ENCODE data around the gene SPATA12.

The SPATA12 gene

GRCh38 chr3:57029924-57030323 is 30.5 kb upstream of the SPATA12 start:
- Histone ChIP-seq H3K27ac (no peak overlapping the region), H3K9me3 (ENCODE audit: severe bottlenecking) (no peaks in the 10 kb centered on the region), H3K4me3 (ENCODE audit: low read depth, low read length) (no peak overlapping the region), H3K36me3 (no peaks in the 10 kb centered on the region), H3K27me3 (ENCODE audit: insufficient read depth, low read depth, severe bottlenecking) (no peaks in the 10 kb centered on the region)
- no peak for DNase-seq
- no peak for TF ChIP-seq CTCF (IDR thresholded peaks at IDR 0.05; ENCODE audit: low read depth, low read length)

GRCh38 chr3:57030721-57031120 is 29.7 kb upstream of the SPATA12 start:
- no peaks in the 10 kb centered on the region for H3K27me3 ChIP-seq (ENCODE audit: insufficient read depth, low read depth, severe bottlenecking)
- no peak for DNase-seq
- H3K27ac ChIP-seq, result no peak overlapping the region
- TF ChIP-seq CTCF (IDR thresholded peaks at IDR 0.05; ENCODE audit: low read depth, low read length), result no peak
- no peak overlapping the region for H3K4me3 ChIP-seq (ENCODE audit: low read depth, low read length)
- no peaks in the 10 kb centered on the region for H3K36me3 ChIP-seq
- no peaks in the 10 kb centered on the region for H3K9me3 ChIP-seq (ENCODE audit: severe bottlenecking)

- H3K4me3 ChIP-seq (ENCODE audit: low read depth, low read length), result no peak overlapping the region
- no peak for DNase-seq
- no peak for TF ChIP-seq CTCF (IDR thresholded peaks at IDR 0.05; ENCODE audit: low read depth, low read length)
- no peaks in the 10 kb centered on the region for H3K27me3 ChIP-seq (ENCODE audit: insufficient read depth, low read depth, severe bottlenecking)
- H3K36me3 ChIP-seq, result no peaks in the 10 kb centered on the region
- H3K27ac ChIP-seq, result no peak overlapping the region
- H3K9me3 ChIP-seq (ENCODE audit: severe bottlenecking), result no peaks in the 10 kb centered on the region
These were observed 28.6 kb upstream of the SPATA12 start for GRCh38 chr3:57031631-57032541.

- TF ChIP-seq CTCF (IDR thresholded peaks at IDR 0.05; ENCODE audit: low read depth, low read length), result no peak
- no peak for DNase-seq
- no peaks in the 10 kb centered on the region for H3K27me3 ChIP-seq (ENCODE audit: insufficient read depth, low read depth, severe bottlenecking)
- H3K27ac ChIP-seq, result no peak overlapping the region
- H3K9me3 ChIP-seq (ENCODE audit: severe bottlenecking), result no peaks in the 10 kb centered on the region
- no peaks in the 10 kb centered on the region for H3K36me3 ChIP-seq
- no peak overlapping the region for H3K4me3 ChIP-seq (ENCODE audit: low read depth, low read length)
These were observed 23.5 kb upstream of the SPATA12 start for GRCh38 chr3:57036952-57037351.

- TF ChIP-seq CTCF (IDR thresholded peaks at IDR 0.05; ENCODE audit: low read depth, low read length), result no peak
- H3K27me3 ChIP-seq (ENCODE audit: insufficient read depth, low read depth, severe bottlenecking), result no peaks in the 10 kb centered on the region
These were observed 21.8 kb upstream of the SPATA12 start for GRCh38 chr3:57038466-57039164.

More at GRCh38 chr3:57038466-57039164, 21.8 kb upstream of the SPATA12 start:
- Histone ChIP-seq H3K27ac (no peak overlapping the region), H3K9me3 (ENCODE audit: severe bottlenecking) (no peaks in the 10 kb centered on the region), H3K4me3 (ENCODE audit: low read depth, low read length) (no peak overlapping the region), H3K36me3 (no peaks in the 10 kb centered on the region)
- no peak for DNase-seq

Data from WERI-Rb-1 (cell line).